Measurements from ENCODE around the gene ST3GAL2. TPM values are rescaled to one million over a fixed set of nuclear protein-coding genes. Genes with fewer than 3 reads are reported as not detected.

ST3GAL2 gene
- total and polyA plus RNA-seq, 9 of the 15 experiments (the other 6 are each of a cell fraction or from before 2014, with no cell fraction given): 1.5 to 108 (median 34.3) TPM

- peak overlapping the region; percentile 74 for H3K4me2 ChIP-seq (ENCODE audit: insufficient read depth, low read length)
- POLR2A ChIA-PET: interaction anchor here (0.7 to 2.2 kb wide), 9 partner anchors 10 to 71 kb away, joined by 3 to 7 read pairs (median 4); no protein-coding TSS in a partner anchor
- no peaks in the 10 kb centered on the region for H3K36me3 ChIP-seq (ENCODE audit: control insufficient read depth, insufficient read depth, low read length)
- 0% methylated on average over 8 of the region's 8 CpGs for WGBS (ENCODE audit: insufficient coverage, low coverage, missing lambda C conversion rate)
- peaks cover 3% of the 10 kb centered on the region; the same call in 1 of the 2 replicates for H3K9me3 ChIP-seq (replicated peaks; ENCODE audit: control insufficient read depth, insufficient read depth, low read depth, low read length)
- ATAC-seq: no peak
- H3K79me2 ChIP-seq (ENCODE audit: control insufficient read depth, insufficient read depth, low read length): peaks cover 10% of the 10 kb centered on the region
- H3K4me1 ChIP-seq (replicated peaks in 1 of 2; ENCODE audit: control insufficient read depth in 2 of 2, insufficient read depth in 2 of 2, low read length in 2 of 2): peaks cover 10 to 23% of the 10 kb centered on the region in 2 experiments; a peak in 4 of 5 replicates
- in situ Hi-C loops (cut with MboI) (no loop called here), intact Hi-C loops (cut with micrococcal nuclease) (loop anchor here (2.0 kb wide), 1 partner anchor 59 kb away; no protein-coding TSS in a partner anchor)
- H3K27ac ChIP-seq (ENCODE audit: extremely low read depth, low read depth, low read length): peak overlapping the region; percentile 97
- DNase-seq (ENCODE audit: extremely low read depth in 1 of 4, low spot score in 3 of 4): no peak
- H4K20me1 ChIP-seq (replicated peaks; ENCODE audit: control insufficient read depth, insufficient read depth, low read length): no peaks in the 10 kb centered on the region
- no peaks in the 10 kb centered on the region for H3K9me1 ChIP-seq (ENCODE audit: control insufficient read depth, insufficient read depth, low read length)
- CTCF ChIA-PET (ENCODE audit: low intra/inter-chr PET ratio): no interaction called here
- H3K9ac ChIP-seq (ENCODE audit: insufficient read depth in 1 of 2, low read depth in 2 of 2, low read length in 2 of 2): peak overlapping the region; percentile 95 to 96; a peak in 3 of 4 replicates
- TSS peak; percentile 58 for BruUV-seq (replicated peaks)
- H3K4me3 ChIP-seq: peak overlapping the region; percentile 95
- peak overlapping the region; percentile 96 for H2AFZ ChIP-seq (ENCODE audit: low read depth, low read length)
- peak; percentile 75 for FAIRE-seq
- H3K27me3 ChIP-seq (ENCODE audit: control insufficient read depth in 2 of 2, insufficient read depth in 2 of 2, low read length in 2 of 2): no peaks in the 10 kb centered on the region
- TF ChIP-seq POLR2A (conservative IDR thresholded peaks at IDR 0.05) (peak; percentile 26), LCOR (CRISPR knock-in tag; IDR thresholded peaks at IDR 0.05) (no peak), AFF1 (IDR thresholded peaks at IDR 0.05; ENCODE audit: low read depth in 1 of 2, partially characterized antibody in 2 of 2) (no peak), SMAD1 (IDR thresholded peaks at IDR 0.05; ENCODE audit: low read depth, low read length, partially characterized antibody) (peak; percentile 4), ZC3H8 (IDR thresholded peaks at IDR 0.05) (no peak), ARNT (IDR thresholded peaks at IDR 0.05) (0 out of 4 replicates have a peak, but pooled peaks of 1 of the 2 experiments have one; percentile 17), SIN3A (IDR thresholded peaks at IDR 0.05; ENCODE audit: borderline replicate concordance in 2 of 2, control insufficient read depth in 1 of 2, low read depth in 2 of 2, low read length in 2 of 2) (no peak; a peak in 1 of 4 replicates), MEIS2 (IDR thresholded peaks at IDR 0.05; ENCODE audit: partially characterized antibody) (no peak), FOS (IDR thresholded peaks at IDR 0.05; ENCODE audit: extremely low read depth, insufficient read length) (no peak), THRA (IDR thresholded peaks at IDR 0.05) (no peak), USF2 (CRISPR knock-in tag; IDR thresholded peaks at IDR 0.05) (peak; percentile 48; the same call in 1 of the 2 replicates), FIP1L1 (IDR thresholded peaks at IDR 0.05; ENCODE audit: low read depth, low read length, poor library complexity, severe bottlenecking) (no peak), DACH1 (IDR thresholded peaks at IDR 0.05; ENCODE audit: partially characterized antibody) (no peak), TAF1 (IDR thresholded peaks at IDR 0.05; ENCODE audit: control insufficient read depth, extremely low read depth, insufficient read depth, low read length, severe bottlenecking) (no peak), HDAC1 (IDR thresholded peaks at IDR 0.05) (peak in 1 of 2 experiments; percentile 72; a peak in 1 of 4 replicates), GTF2F1 (IDR thresholded peaks at IDR 0.05; ENCODE audit: low read depth, low read length) (no peak)
Measured at GRCh38 chr16:70453892-70454221, 15.0 kb upstream of the ST3GAL2 start.

All from K562 (cell line).